IPS-NIHi7 (cell line): ENCODE results near the gene PPP6R2.
"Not testable (repeated sequence)": the region's sequence is repeated elsewhere in the genome, so short reads cannot be mapped to it uniquely, and the experiment has no call there.

Experiments
- DNase-seq: peaks from one replicate; pipeline ENCODE4 v3.0.0; 2012; ENCODE audit warnings: mixed read lengths; ENCODE audit errors: extremely low spot score

The PPP6R2 gene

GRCh38 chr22:50341977-50342650 is 1.0 kb upstream of the PPP6R2 start:
- peak; percentile 86 for DNase-seq

DNA sequence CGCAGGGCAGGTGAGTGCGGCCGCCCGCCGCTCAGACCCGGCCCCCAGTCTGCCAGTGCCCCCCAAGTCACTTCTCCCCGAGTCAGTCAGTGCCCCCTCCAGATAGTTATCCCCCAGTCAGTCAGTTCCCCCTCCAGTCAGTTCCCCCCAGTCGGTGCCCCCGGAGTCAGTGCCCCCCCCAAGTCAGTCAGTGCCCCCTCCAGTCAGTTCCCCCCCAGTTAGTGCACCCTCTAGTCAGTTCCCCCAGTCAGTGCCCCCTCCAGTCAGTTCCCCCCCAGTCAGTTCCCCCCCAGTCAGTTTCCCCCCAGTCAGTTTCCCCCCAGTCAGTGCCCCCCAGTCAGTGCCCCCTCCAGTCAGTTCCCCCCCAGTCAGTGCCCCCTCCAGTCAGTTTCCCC is 411 bp downstream of the PPP6R2 start:
- no peak for DNase-seq

DNA sequence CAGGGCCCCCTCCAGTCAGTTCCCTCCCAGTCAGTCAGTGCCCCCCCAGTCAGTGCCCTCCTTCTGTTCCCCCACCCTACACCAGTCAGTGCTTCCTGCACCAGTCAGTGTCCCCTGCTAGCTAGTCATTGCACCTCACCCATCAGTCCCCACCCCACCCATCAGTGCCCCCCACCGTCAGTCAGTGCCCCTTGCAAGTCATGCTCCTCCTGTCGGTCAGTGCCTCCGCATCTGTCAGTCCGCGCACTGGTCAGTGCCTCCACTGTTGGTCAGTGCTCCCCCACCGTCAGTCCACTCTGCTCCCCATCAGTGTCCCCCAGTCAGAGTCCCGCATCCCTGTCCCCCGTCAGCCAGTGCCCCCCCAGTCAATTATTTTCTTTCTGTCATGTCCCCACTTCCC is 3.3 kb downstream of the PPP6R2 start:
- DNase-seq: no peak

DNA sequence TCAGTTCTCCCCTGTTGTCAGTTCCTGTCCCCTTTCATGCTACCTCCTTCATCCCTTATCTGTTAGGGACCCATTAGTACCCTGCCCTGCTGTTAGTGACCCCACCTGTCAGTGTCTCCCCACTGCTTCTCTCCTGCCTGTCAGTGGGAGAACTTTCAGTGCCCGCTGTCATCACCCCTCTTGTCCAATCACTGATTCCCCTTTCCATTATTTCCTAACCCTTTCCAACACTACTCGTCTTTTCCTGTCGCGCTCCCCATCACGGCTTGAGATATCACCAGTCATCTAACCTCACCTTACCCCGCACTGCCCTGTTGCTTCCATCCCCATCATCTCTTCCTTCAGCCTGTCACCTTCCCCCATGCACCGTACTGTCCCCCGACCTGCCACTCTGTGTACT is 4.0 kb downstream of the PPP6R2 start:
- DNase-seq: no peak

DNA sequence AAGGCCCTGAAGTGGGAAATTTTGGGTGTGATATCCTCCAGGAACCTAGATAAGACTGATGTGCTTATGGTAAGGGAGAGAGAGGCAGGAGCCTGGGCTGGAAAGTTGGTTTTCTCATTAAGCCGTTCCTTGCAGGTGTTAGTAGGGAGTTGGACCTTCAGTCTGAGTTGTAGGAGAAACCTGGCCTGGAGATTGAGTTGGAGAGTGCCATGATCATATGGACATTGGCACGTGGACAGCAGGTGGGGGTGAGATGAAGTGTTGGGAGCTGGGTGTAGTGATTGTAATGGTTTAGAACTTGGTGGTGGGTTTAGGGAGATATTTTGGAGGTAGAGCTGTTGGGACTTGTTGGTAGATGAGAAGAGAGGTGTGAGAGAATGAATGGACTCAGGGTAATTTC is 4.9 kb downstream of the PPP6R2 start:
- no peak for DNase-seq

DNA sequence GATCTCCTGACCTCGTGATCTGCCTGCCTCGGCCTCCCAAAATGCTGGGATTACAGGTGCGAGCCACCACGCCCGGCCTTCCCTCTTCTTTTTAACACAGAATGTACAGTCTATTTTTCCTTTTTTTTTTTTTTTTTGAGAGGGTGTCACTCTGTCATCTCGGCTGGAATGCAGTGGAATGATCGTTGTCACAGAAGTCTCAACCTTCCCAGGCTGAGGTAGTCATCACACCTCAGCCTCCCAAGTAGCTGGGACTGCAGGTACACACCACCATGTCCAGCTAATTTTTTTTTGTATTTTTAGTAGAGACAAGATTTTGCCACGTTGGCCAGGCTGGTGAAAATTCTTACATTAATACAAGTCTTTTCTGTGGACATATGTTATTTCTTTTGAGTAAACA is 13.1 kb downstream of the PPP6R2 start:
- no peak for DNase-seq

DNA sequence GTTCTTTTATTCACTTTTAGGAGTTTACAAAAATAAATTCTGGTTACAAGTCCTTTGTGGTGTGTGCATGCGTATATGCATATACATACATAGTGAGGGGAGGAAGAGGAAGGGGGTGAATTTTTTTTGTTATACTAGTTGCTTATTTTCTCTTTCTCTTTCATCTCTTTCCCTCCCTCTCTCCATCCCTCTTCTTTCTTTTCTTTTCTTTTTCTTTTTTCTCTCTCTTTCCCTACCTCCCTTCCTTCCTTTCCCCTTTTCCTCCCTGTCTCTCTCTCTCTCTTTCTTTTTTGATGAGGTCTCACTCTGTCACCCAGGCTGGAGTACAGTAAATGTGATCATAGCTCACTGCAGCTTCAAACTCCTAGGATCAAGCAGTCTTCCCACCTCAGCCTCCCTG is 14.1 kb downstream of the PPP6R2 start:
- DNase-seq: no peak

GRCh38 chr22:50357756-50358155 is 14.6 kb downstream of the PPP6R2 start:
- DNase-seq: no peak

DNA sequence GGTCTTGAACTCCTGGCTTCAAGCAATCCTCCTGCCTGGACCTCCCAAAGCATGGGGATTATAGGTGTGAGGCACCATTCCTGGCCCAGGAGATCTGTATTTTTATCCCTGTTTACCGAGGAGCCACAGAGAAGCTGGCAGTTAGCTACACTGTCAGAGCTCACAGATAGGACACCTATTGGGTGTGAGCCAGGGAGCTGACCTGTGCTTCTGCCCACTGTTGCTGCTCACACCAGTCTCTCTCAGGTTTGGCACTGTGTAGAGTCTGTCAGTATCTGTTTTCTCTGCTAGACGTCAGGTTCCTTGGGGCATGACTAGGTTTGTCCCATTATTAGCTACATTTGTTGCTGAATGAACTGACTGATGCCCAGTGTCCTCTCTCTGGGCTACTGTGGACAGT is 17.5 kb downstream of the PPP6R2 start:
- no peak for DNase-seq

GRCh38 chr22:50361222-50361621 is 18.1 kb downstream of the PPP6R2 start:
- DNase-seq: no peak

DNA sequence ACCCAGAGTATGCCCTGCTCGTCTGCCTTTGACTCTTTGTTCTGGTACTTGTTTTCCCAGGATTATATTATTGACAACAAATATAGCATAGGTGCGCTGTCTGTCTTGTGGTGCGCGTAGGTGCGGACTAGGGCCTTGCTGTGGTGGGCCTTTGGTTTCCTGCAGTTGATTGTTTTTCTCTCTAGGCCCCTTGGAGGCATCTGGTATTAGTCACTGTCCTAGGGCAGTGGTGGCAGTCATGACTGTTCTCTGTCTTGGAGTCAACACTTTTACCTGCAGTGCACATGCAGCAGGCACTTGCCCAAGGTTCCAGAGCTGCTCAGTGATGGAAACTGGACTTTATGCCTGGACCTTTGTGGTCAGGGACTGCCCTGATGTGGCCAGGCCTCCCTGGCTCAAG is 18.6 kb downstream of the PPP6R2 start:
- DNase-seq: no peak

DNA sequence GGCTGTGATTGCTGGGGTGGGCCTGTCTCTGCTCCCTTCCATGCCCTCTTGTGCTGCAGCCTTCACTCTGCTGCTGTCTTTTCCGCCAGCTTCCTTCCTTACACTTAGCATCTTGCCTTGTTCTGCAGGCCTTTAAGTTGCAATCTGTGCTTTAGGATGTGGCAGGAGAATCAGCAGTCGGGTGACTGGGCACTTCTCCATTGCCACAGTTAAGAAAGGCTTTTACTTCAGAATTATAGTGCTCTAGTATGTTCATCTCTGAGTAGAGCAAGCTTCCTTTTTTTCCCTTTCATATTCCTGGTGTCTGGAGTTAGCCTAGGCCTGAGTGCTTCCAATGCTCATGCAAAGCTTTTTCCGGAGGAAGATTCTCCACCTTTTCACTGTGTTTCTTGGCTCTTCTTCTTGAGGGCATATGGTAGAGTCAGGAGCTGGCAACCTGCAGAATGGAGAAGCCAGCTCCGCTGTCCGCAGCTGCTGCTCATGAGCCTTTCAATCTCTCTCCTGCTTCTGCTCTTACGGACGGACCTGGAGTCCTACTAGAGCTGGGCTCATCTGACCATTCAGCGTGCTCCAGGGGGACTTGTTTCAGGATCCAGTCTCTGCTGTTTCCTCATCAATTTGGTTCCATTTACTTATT is 20.2 kb downstream of the PPP6R2 start:
- no peak for DNase-seq

DNA sequence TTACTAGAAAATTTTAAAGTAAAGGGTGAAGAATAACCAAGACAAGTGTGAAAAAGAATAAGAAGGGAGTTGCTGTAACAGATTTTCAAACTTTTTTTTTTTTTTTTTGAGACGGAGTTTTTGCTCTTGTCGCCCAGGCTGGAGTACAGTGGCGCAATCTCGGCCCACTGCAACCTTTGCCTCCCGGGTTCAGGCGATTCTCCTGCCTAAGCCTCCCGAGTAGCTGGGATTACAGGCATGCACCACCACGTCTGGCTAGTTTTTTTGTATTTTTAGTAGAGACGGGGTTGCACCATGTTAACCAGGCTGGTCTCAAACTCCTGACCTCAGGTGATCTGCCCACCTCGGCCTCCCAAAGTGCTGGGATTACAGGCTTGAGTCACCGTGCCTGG is 20.7 kb downstream of the PPP6R2 start:
- not testable (repeated sequence) for DNase-seq

GRCh38 chr22:50367778-50368500 is 24.8 kb downstream of the PPP6R2 start:
- no peak for DNase-seq

DNA sequence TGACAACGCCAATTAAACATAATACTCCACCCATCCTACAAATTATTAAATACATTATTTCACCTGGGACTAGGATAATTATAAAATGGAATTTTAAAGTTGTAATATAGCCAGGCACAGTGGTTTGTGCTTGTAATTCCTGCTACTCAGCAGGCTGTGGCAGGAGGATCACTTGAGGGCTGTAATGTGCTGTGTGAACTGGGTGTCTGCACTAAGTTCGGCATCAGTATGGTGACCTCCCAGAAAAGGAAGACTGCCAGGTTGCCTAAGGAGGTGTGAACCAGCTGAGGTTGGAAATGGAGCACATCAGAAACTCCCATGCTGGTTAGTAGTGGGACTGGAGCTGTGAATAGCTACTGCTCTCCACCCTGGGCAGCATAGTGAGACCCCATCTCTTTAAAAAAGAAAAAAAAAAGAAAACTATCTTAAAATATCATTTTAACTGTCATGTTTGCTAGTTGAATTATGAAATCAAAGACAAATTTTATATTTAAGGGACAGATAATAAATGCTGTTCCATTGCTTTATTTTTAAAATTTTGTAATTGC is 28.0 kb downstream of the PPP6R2 start:
- DNase-seq: no peak

- no peak for DNase-seq
Measured at GRCh38 chr22:50376085-50376651, 33.0 kb downstream of the PPP6R2 start.

- DNase-seq: not testable (repeated sequence)
Measured at GRCh38 chr22:50381021-50381555, 38.0 kb downstream of the PPP6R2 start.

- no peak for DNase-seq
Measured at GRCh38 chr22:50396751-50397370, 53.7 kb downstream of the PPP6R2 start.

- not testable (repeated sequence) for DNase-seq
Measured at GRCh38 chr22:50397371-50398060, 54.4 kb downstream of the PPP6R2 start.

GRCh38 chr22:50398831-50399648 is 55.9 kb downstream of the PPP6R2 start:
- no peak for DNase-seq
